ENCODE results near the gene EML5.

Gene EML5

GRCh38 chr14:88698651-88699050 is 94.1 kb downstream of the EML5 start:
- DNase-seq, result no peak

DNA sequence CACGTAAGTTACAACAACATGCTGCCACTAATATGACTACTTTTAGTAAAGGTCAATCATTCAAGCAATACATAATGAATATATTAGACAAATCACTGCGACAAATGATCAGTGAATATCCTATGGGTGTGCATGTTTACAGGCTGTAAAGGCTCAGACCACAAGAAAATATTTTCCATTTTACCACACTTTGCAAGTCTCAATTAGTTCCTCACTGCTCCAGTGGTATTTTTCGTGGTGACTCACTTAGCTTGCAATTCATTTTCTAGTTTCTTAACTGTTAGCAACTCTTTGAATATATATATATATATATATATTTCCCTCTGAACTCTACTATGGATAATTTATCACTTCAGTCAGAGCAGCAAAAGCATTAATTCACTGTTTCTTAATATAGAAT is 96.9 kb downstream of the EML5 start:
- DNase-seq, result no peak

DNA sequence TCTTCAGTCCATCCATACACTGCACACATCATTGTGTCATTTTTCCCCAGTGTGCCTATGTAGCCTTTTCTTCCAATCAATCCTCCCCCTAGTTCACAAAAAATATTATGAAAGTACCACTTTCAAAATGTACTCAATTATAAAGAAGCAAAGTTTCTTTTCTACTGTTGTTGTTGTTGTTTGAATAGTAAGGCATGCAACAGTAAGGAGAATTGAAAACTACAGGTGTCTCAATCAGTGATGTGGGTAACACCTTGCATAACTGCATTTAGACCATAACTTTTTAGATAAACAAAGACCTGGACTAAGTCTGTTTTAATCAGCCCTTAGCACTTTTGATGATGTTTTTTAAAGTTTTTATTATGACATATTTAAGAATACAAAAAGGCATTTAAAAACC is 104.4 kb downstream of the EML5 start:
- no peak for DNase-seq

DNA sequence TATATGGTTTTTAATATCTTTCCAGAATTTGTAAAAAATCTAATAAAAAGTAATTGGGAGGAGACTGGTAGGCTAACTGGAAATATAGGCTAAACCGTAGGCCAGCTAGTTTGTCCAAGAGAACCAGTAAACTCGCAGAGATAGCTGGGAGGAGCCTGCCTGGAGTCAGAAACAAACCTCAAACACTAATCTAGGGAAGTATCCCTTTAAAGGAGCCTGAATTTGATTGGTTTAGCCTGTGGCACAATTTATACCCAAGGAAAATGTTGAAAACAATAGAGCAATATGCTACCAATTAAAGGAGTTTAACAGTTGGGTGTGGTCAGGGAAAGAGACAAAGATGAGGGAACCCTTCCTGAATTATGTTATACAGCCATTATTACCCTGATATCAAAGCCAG is 109.6 kb downstream of the EML5 start:
- no peak for DNase-seq

GRCh38 chr14:88682495-88683114 is 110.1 kb downstream of the EML5 start:
- no peak for DNase-seq

- no peak for DNase-seq
Measured at GRCh38 chr14:88681755-88682494, 110.8 kb downstream of the EML5 start.

DNA sequence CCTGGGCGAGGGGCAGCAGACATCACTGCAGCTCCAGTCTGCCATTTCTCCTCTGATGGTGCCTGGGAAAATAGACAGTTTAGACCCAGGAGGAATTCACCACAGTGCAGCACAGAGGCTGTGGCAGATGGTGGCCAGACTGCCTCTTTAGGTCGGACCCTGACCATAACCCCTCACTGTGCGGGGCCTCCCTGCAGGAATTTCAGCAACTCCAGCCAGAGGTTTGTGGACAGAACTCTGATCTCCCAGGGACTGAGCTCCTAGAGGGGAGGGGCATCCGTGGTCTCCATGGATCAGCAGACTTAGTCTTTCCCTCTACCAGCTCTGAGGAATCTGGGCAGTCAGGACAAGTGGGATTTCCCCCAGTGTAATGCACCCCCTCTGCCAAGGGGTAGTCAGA is 123.4 kb downstream of the EML5 start:
- DNase-seq, result no peak

GRCh38 chr14:88668448-88669116 is 124.2 kb downstream of the EML5 start:
- DNase-seq, result no peak

DNA sequence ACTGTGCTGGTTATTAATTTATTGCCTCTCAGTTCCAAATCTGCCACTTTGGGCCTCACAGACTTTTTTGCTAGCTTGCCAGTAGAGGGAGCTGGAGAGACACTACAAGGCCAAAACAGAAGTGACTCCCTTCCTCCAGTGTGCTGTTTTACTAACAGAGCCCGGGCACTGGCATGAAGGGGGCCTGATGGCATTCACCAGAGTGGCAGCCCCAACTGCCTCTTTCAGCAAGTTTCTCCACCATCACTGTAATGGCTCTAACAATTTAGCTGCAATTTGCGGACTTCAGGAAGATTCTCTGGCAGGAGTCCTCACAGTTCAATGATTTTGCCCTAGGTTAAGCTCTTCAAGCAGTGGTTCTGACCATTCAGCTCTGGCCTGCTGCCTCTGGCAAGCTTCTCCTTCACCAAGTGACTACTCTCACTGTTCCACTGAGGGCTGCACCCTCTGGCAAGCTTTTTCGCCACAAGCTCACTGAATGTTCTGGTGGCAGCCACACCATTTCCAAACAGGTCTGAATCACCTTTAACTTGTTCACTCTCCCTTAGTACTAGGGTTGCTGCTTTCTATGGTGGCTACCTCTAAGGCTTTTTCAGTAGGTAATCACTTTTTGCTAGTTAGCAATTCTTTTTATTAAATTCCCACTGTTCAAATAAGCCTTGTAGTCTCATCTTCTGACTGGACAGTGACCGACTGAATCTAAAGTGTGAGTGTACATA is 125.0 kb downstream of the EML5 start:
- peak; percentile 27 for DNase-seq

GRCh38 chr14:88660056-88660455 is 132.7 kb downstream of the EML5 start:
- no peak for DNase-seq

- DNase-seq, result no peak
Measured at GRCh38 chr14:88639221-88639620, 153.5 kb downstream of the EML5 start.

DNA sequence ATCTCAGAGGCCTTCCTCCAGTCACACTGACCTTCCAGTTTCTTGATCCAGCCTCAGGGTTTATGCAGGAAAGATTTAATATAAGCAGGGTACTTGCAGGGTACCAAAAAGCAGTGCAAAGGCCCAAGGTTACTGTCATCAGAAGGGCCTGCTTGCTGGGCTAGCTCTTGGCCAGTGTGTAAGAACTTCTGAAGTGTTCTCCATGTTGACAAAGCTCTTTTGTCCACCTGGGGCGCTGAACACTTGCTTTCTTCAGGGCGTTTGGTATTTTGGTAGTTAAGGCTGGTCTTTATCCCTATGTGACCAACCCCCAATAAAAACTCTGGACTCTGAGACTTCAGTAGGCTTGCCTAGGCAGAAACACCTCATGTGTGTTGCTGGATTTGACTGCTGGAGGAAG is 160.2 kb downstream of the EML5 start:
- no peak for DNase-seq

- DNase-seq, result no peak
Measured at GRCh38 chr14:88631091-88631490, 161.7 kb downstream of the EML5 start.

DNA sequence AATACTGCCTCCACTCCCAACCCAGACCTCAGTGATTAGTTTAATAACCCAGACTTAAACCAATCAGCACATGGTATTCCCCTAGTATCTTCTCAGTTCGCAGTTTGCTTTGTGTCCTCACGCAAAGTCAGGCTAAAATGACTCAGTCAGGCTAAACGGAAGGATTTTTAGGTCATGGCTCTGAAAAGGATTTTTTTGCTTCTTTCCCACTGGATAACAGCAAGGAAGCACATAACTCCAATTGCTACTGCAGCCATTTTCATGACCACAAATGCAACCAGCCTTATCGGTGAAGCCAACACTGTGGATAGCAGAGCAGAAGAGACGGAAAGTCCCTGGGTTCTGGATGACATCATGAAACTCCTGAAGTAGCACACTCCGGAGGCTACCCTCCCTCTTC is 162.2 kb downstream of the EML5 start:
- DNase-seq, result no peak

DNA sequence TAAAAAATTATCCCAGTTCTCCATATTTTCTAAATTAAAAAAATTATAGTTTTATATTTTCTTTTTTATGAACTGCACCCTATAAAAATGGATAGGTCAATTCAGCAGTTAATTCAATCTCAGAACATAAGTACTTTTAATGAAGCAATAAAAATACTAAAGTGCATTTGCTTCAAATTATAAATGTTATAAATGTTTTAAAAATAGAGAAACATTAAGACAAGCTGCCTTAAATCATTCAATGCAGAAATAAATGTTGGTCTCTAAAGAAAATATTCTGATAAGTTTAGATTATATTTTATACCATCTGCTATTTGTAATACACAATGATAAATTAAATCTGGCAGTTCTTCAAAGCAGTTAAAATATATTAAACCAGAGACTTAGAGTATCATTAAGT is 164.3 kb downstream of the EML5 start:
- DNase-seq, result no peak

DNA sequence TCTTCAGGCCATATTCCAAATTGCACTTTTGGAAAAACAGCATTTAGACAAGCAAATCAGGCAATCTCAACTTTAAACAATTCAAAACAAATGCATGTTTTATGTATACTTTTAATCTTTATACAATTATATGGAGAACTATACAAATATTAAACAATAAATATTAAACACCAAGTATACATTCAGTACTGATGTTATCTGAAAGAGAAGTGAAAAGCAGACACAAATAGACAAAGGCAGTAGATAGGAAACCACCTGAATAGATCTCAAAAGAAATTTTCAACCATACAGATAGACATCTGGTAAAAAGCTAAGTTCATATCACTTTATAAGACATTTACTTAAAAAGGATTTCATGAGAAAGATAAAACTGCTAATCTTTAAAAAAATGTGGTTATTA is 164.7 kb downstream of the EML5 start:
- no peak for DNase-seq

DNA sequence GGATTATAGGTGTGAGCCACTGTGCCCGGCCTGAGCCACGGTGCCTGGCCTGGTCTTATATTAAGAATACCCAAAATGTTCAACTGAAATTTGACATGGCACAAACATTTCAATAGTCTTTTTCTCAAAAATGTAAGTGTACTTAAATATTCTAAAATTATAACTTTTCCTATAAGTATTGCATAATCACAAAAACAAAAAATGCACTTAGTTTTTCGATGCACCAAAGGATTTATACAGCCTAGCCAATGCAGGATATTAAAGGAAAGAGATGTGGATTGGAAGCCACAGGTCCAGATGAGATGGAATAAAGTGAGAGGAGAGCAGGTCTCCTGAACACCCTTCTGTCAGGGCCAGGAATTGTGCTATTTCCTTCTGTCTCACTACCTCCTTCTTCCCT is 167.1 kb downstream of the EML5 start:
- no peak for DNase-seq

- DNase-seq, result no peak
Measured at GRCh38 chr14:88621100-88621499, 171.7 kb downstream of the EML5 start.

DNA sequence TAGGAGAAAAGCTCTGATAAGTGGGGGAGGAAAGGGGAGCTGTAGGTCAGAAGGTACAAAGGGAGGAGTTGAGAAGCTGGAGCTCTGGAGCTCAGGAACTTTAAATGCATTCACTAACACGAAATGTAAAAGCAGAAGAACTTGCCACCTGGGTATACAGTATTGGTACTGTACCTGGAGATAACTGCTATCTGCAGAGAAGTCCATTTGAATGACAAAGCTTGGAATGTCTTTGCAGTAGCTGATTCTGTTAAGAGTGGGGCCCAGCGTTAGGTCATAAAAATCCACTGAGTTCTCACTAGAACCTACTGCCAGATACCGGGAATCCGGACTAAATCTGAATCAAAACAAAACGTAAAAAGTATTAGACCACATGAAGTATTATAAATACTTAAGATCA is 174.3 kb downstream of the EML5 start:
- no peak for DNase-seq

GRCh38 chr14:88617479-88617878 is 175.3 kb downstream of the EML5 start:
- no peak for DNase-seq

DNA sequence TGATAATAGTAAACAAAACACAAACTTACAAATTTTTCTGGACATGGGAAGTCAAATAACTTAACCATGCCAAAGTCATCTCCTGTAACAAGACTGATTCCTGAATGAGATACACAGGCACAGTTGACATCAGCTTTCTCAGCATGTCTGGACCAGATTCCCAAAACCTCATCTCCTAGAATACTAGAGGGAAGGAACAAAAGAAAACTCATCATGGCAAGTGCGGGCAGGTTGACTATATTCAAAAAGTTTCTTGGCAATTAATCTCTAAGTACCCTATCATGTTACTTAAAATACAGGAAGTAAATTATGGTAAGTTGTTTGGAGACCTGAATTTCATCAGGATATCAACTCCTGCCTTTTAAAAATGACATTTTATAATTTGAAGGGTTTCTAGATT is 176.1 kb downstream of the EML5 start:
- DNase-seq, result no peak

DNA sequence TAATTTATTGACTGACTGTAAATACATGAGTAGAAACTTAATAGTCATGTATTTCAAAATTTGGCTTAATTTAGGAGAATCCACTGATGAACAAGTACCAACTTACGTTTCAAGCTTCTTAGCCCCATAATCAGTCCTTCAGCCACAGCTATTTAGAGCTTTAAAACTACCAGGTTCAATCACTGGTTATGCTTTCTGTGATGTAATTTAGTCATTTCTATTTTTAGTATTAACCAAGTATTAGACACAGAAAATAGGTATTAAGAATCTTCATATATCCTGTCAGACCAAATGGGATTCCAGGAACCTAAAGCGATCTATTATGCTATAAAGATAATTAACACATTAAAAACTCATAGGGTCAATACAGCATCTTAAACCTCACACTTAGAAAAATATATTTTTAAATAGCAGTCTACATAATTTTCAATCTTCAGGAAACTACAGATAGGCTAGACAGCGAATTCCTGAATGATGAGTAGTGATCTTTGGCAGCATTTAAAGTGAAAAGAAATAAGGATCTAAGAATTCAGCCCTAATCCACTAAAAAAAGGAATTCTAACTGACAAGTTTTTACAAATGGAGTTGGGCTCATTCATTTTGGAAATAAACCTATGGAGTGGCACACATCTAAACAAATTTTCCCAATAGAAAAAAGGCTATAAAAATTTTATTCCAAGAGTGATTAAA is 178.4 kb downstream of the EML5 start:
- no peak for DNase-seq

DNA sequence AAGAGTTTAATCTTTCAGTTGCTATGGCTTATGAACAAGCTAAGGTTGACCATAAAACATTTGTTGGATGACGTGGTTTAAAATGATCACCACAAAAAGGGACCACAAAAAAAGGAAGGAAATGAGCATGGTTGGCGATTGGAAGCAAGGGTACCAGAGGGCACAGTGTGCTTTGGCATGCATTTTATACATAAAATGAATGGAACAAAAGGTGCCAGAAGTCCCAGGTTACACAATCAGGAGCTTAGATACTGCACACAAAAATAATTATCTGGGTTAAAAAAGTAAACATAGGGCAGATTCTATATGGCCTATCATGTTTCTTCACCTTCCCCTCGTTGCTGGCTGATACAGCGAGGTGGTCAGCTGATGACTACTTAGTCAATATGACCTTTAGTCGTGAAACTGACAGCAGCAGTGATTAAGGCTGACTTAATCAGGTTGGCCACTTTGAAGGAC is 179.2 kb downstream of the EML5 start:
- no peak for DNase-seq

Data from activated naive CD4-positive, alpha-beta T cell treated with Interleukin-2 at 50 U/mL for 16 hours (primary cell).